Caco-2 (cell line): ENCODE measurements around the gene CYP24A1. TPM values are rescaled to one million over a fixed set of nuclear protein-coding genes. Genes with fewer than 3 reads are reported as not detected.

Experiments used
- BruUV-seq: library from RNA; stranded (reverse); fragments of 400-500 nt; replicated peaks from 2 replicates; lab custom pipeline; 2021; lab: Mats Ljungman, UMichigan
- CTCF ChIA-PET: fragments of 300-600 bp; sonication (Branson Sonifier 250); formaldehyde crosslinking; loops from one replicate; lab custom pipeline; 2022; ENCODE audit warnings: antibody characterized with exemption; lab: Charles Lee
- POLR2A ChIA-PET: fragments of 300-600 bp; sonication (Branson Sonifier 250); formaldehyde crosslinking; loops from one replicate; lab custom pipeline; 2022; ENCODE audit warnings: antibody characterized with exemption; lab: Charles Lee
- DNase-seq, 2 experiments: peaks; one replicate each; pipeline versions ENCODE4 v3.0.0 to v3.0.0-alpha.2; 2020 to 2022
- H3K27me3 ChIP-seq: replicated peaks from 2 replicates; pipeline ENCODE4 v1.6.0; 2011; ENCODE audit warnings: low read length; ENCODE audit not compliant: control insufficient read depth, insufficient read depth
- H3K36me3 ChIP-seq: 2 replicates; pipeline ENCODE4 v1.5.1; 2011; ENCODE audit warnings: low read length; ENCODE audit not compliant: control insufficient read depth, insufficient read depth
- H3K4me1 ChIP-seq: fragments of 250-450 bp; sonication (Bioruptor Pico); 2 replicates; pipeline ENCODE4 v1.5.1; 2020; ENCODE audit warnings: mild to moderate bottlenecking
- H3K4me3 ChIP-seq: 2 replicates; pipeline ENCODE4 v1.5.1; 2011; ENCODE audit warnings: low read depth, mild to moderate bottlenecking, control low read depth, low read length
- H3K9me3 ChIP-seq: fragments of 250-450 bp; sonication (Bioruptor Pico); 2 replicates; pipeline ENCODE4 v1.5.1; 2020; ENCODE audit warnings: mild to moderate bottlenecking, moderate library complexity
- H3K27ac Mint-ChIP-seq: one replicate; pipeline ENCODE4 v1.8.0; 2022; ENCODE audit warnings: mixed read lengths; ENCODE audit not compliant: unreplicated experiment
- H3K27me3 Mint-ChIP-seq: one replicate; pipeline ENCODE4 v1.8.0; 2022; ENCODE audit warnings: mixed read lengths; ENCODE audit not compliant: insufficient read depth, unreplicated experiment
- H3K36me3 Mint-ChIP-seq: one replicate; pipeline ENCODE4 v1.8.0; 2022; ENCODE audit warnings: mild to moderate bottlenecking, mixed read lengths; ENCODE audit not compliant: insufficient read depth, unreplicated experiment
- H3K4me1 Mint-ChIP-seq: one replicate; pipeline ENCODE4 v1.8.0; 2022; ENCODE audit warnings: low read depth, mixed read lengths; ENCODE audit not compliant: unreplicated experiment
- H3K4me3 Mint-ChIP-seq: one replicate; pipeline ENCODE4 v1.8.0; 2022; ENCODE audit warnings: mild to moderate bottlenecking, moderate library complexity, mixed read lengths; ENCODE audit not compliant: unreplicated experiment
- H3K9me3 Mint-ChIP-seq: one replicate; pipeline ENCODE4 v1.8.0; 2022; ENCODE audit warnings: mixed read lengths; ENCODE audit not compliant: unreplicated experiment
- intact Hi-C: fragments of 100-400 bp; cut with micrococcal nuclease; formaldehyde crosslinking; loops from one replicate; pipeline ENCODE4 v1.10.0; 2022; ENCODE audit not compliant: unreplicated experiment
- total RNA-seq: library from RNA; stranded (reverse); gene quantifications from 2 replicates; pipeline ENCODE4 v1.2.3, GENCODE V29; 2022
- TF ChIP-seq, protein P1 (sequence below), 2 experiments: fragments of 200-600 bp in 1 of 2; IDR thresholded peaks; 1 replicate in 1 of 2; 2 replicates in 1 of 2; pipeline versions ENCODE4 v1.5.1 to v1.8.0; 2011 to 2022; ENCODE audit warnings: antibody characterized with exemption in 1 of 2, control low read depth in 1 of 2, inconsistent platforms in 1 of 2, low read depth in 1 of 2, low read length in 1 of 2, mild to moderate bottlenecking in 1 of 2, moderate library complexity in 1 of 2; ENCODE audit not compliant: insufficient read depth in 1 of 2, severe bottlenecking in 1 of 2, unreplicated experiment in 1 of 2

Gene CYP24A1
- total RNA-seq, 1 experiment from 2014 or later, result 3.7 TPM

DNA sequence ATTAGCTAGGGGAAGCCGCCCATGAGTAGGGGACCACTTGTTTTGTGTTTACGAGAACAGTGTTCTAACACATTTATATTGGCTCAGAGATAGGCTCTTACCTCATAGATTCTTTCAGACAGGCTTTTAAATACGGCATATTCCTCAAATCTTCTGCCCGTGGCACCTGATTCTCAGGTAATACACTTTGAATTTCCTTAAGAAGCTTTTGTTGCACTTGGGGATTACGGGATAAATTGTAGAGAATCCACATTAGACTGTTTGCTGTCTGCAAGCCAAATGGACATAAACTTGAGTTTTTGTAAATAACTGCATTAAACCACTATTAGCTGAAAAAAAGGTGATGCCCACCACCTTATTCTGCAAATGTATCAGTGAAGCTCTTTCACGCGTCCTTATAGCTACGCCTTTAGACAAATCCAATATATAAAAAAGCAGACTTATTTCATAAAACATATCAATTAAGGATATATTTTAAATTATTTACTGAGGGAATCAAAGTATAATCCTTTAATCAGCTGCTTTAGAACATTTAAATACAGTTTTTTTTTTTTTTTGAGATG is 14.8 kb downstream of the CYP24A1 start:
- Histone ChIP-seq H3K9me3 (no peaks in the 10 kb centered on the region), H3K36me3 (no peaks in the 10 kb centered on the region), H3K4me3 (no peak overlapping the region), H3K27me3 (no peaks in the 10 kb centered on the region), H3K4me1 (no peaks in the 10 kb centered on the region)
- POLR2A ChIA-PET, result no interaction called here
- CTCF ChIA-PET, result no interaction called here
- H3K4me3 Mint-ChIP-seq, result no peak overlapping the region
- H3K4me1 Mint-ChIP-seq, result no peaks in the 10 kb centered on the region
- TF ChIP-seq, protein P1, sequence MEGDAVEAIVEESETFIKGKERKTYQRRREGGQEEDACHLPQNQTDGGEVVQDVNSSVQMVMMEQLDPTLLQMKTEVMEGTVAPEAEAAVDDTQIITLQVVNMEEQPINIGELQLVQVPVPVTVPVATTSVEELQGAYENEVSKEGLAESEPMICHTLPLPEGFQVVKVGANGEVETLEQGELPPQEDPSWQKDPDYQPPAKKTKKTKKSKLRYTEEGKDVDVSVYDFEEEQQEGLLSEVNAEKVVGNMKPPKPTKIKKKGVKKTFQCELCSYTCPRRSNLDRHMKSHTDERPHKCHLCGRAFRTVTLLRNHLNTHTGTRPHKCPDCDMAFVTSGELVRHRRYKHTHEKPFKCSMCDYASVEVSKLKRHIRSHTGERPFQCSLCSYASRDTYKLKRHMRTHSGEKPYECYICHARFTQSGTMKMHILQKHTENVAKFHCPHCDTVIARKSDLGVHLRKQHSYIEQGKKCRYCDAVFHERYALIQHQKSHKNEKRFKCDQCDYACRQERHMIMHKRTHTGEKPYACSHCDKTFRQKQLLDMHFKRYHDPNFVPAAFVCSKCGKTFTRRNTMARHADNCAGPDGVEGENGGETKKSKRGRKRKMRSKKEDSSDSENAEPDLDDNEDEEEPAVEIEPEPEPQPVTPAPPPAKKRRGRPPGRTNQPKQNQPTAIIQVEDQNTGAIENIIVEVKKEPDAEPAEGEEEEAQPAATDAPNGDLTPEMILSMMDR (IDR thresholded peaks at IDR 0.05; ENCODE audit: insufficient read depth in 1 of 2, low read depth in 1 of 2, low read length in 1 of 2, severe bottlenecking in 1 of 2, unreplicated experiment in 1 of 2), result no peak
- H3K9me3 Mint-ChIP-seq, result no peaks in the 10 kb centered on the region
- DNase-seq, result no peak
- intact Hi-C loops, result no loop called here
- no TSS peak for BruUV-seq
- no peaks in the 10 kb centered on the region for H3K36me3 Mint-ChIP-seq
- peaks cover 9% of the 10 kb centered on the region for H3K27me3 Mint-ChIP-seq
- H3K27ac Mint-ChIP-seq, result no peak overlapping the region

GRCh38 chr20:54158226-54158625 is 15.6 kb downstream of the CYP24A1 start:
- Mint-ChIP-seq H3K27ac (no peak overlapping the region), H3K4me3 (no peak overlapping the region), H3K27me3 (peaks cover 9% of the 10 kb centered on the region), H3K9me3 (no peaks in the 10 kb centered on the region), H3K4me1 (no peaks in the 10 kb centered on the region), H3K36me3 (no peaks in the 10 kb centered on the region)
- CTCF ChIA-PET, result no interaction called here
- intact Hi-C loops, result no loop called here
- DNase-seq, result no peak
- TF ChIP-seq, protein P1 (IDR thresholded peaks at IDR 0.05; ENCODE audit: insufficient read depth in 1 of 2, low read depth in 1 of 2, low read length in 1 of 2, severe bottlenecking in 1 of 2, unreplicated experiment in 1 of 2), result no peak
- POLR2A ChIA-PET, result no interaction called here
- Histone ChIP-seq H3K9me3 (no peaks in the 10 kb centered on the region), H3K36me3 (no peaks in the 10 kb centered on the region), H3K4me1 (no peaks in the 10 kb centered on the region), H3K4me3 (no peak overlapping the region), H3K27me3 (no peaks in the 10 kb centered on the region)
- no TSS peak for BruUV-seq

DNA sequence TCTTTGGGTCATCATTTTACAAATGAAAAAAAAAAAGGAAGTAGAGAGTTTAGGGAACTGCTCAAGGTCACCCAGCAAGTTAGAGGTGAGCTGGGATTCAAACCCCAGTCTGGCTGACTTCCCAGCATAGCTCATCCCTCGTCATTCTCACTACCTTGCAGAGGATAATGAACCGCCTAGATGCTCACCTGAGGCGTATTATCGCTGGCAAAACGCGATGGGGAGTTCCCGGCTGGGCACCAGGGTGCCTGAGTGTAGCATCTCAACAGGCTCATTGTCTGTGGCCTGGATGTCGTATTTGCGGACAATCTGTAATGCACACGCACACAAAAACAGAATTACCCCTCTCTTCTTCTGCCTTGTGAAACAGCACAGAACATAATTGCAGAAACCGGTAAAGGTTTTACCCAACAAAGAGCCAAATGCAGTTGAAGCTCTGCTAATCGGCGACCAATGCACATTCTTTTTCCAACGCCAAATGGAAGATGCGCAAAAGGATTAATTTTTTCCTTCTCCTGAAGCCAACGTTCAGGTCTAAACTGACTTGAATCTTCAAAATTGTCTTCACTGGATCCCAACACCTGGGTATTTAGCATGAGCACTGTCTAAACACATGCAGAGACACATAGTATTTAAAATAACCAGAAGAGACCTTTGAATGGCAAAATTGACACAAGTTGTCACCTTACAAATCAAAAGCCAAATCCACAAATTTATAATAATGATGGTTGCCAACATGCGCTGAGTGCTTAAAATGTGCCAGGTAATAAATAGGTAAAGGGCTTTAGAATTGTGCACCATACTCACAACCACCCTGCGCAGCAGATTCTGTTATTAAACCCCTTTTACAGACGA is 16.6 kb downstream of the CYP24A1 start:
- intact Hi-C loops, result no loop called here
- Mint-ChIP-seq H3K27ac (no peak overlapping the region), H3K36me3 (no peaks in the 10 kb centered on the region), H3K4me3 (no peak overlapping the region), H3K9me3 (no peaks in the 10 kb centered on the region), H3K4me1 (no peaks in the 10 kb centered on the region), H3K27me3 (peaks cover 9% of the 10 kb centered on the region)
- CTCF ChIA-PET, result no interaction called here
- POLR2A ChIA-PET, result no interaction called here
- Histone ChIP-seq H3K9me3 (no peaks in the 10 kb centered on the region), H3K4me3 (no peak overlapping the region), H3K27me3 (no peaks in the 10 kb centered on the region), H3K36me3 (no peaks in the 10 kb centered on the region), H3K4me1 (no peaks in the 10 kb centered on the region)
- BruUV-seq, result no TSS peak
- TF ChIP-seq, protein P1 (IDR thresholded peaks at IDR 0.05; ENCODE audit: insufficient read depth in 1 of 2, low read depth in 1 of 2, low read length in 1 of 2, severe bottlenecking in 1 of 2, unreplicated experiment in 1 of 2), result no peak
- no peak for DNase-seq
